ENCODE measurements around the gene ZNF407. TPM values are rescaled to one million over a fixed set of nuclear protein-coding genes. Genes with fewer than 3 reads are reported as not detected.

Gene ZNF407
- total RNA-seq, 2 donors from 2014 or later = 11.7 to 22.2 TPM

DNA sequence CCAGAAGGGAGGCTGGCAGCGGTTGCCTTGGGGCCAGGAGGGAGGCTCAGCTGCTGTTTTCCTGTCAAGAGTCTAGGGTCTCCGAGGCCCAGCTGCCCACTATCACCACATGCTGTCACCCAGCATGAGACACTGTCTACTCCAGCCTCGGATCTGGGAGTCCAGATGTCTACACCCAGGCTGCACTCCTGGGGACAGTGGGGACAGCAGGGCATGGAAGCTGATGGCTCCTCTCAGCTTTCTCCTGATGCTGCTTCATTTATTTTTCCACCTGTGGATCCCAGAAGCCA, 477.3 kb downstream of the ZNF407 start:
- Histone ChIP-seq H3K36me3 (no peaks in the 10 kb centered on the region), H3K4me3 (no peak overlapping the region), H3K27me3 (replicated peaks; ENCODE audit: insufficient read depth) (no peaks in the 10 kb centered on the region), H3K27ac (no peak overlapping the region), H3K9me3 (no peaks in the 10 kb centered on the region), H3K4me1 (replicated peaks) (no peaks in the 10 kb centered on the region)
- DNase-seq (ENCODE audit: low spot score) = no peak
- intact Hi-C loops (cut with DNase I) = no loop called here
- 81% methylated on average over 3 of the region's 3 CpGs for WGBS
- TF ChIP-seq POLR2AphosphoS5 (IDR thresholded peaks at IDR 0.05) = no peak
- TF ChIP-seq POLR2A (IDR thresholded peaks at IDR 0.05) = no peak
- TF ChIP-seq, protein P1, sequence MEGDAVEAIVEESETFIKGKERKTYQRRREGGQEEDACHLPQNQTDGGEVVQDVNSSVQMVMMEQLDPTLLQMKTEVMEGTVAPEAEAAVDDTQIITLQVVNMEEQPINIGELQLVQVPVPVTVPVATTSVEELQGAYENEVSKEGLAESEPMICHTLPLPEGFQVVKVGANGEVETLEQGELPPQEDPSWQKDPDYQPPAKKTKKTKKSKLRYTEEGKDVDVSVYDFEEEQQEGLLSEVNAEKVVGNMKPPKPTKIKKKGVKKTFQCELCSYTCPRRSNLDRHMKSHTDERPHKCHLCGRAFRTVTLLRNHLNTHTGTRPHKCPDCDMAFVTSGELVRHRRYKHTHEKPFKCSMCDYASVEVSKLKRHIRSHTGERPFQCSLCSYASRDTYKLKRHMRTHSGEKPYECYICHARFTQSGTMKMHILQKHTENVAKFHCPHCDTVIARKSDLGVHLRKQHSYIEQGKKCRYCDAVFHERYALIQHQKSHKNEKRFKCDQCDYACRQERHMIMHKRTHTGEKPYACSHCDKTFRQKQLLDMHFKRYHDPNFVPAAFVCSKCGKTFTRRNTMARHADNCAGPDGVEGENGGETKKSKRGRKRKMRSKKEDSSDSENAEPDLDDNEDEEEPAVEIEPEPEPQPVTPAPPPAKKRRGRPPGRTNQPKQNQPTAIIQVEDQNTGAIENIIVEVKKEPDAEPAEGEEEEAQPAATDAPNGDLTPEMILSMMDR (IDR thresholded peaks at IDR 0.05) = no peak

DNA sequence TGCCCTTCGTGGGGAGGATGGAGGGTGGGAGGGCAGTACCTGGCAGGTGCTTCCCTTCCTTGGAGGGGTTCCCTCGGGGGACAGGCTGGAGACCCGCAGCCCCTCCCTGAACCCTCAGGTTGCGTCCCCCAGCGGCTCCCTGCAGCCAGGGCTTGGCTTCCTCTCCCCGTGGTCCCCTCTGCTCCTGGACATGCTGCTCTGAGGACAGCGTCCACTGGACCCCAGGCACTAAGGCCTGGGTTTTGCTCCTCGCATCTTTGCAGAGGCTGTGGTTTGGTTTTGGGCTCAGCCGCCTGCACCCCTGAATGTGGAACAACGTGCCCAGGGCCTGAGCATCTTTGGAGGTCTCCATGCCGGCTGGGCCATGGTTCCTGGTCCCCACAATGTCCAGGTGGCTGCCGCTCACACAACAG, 477.8 kb downstream of the ZNF407 start:
- Histone ChIP-seq H3K36me3 (no peaks in the 10 kb centered on the region), H3K9me3 (no peaks in the 10 kb centered on the region), H3K4me3 (no peak overlapping the region), H3K4me1 (replicated peaks) (no peaks in the 10 kb centered on the region), H3K27ac (no peak overlapping the region), H3K27me3 (replicated peaks; ENCODE audit: insufficient read depth) (no peaks in the 10 kb centered on the region)
- 90% methylated on average over 12 of the region's 12 CpGs for WGBS
- TF ChIP-seq POLR2A (IDR thresholded peaks at IDR 0.05) = no peak
- TF ChIP-seq, protein P1 (IDR thresholded peaks at IDR 0.05) = no peak
- TF ChIP-seq POLR2AphosphoS5 (IDR thresholded peaks at IDR 0.05) = no peak
- DNase-seq (ENCODE audit: low spot score) = no peak
- intact Hi-C loops (cut with DNase I) = no loop called here

DNA sequence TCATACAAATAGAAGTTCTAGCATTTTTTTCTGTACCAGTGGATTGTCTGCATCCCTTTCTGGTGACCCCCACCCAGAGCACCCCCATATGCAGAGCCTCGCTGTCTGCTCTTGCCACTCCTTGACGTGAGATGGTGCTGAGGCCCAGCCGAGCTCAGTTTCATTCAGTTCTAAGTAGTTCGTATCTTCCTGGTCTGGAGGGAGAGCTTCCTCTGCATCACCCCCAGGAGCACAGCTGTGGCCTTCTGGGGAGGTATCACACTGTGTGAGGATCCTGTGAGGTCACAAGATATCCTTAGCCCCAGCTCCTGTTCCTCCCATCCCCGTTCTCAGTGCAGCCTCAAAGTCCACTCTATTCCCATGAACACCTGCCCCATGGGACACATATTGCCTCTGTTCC, 478.6 kb downstream of the ZNF407 start:
- Histone ChIP-seq H3K9me3 (no peaks in the 10 kb centered on the region), H3K27me3 (replicated peaks; ENCODE audit: insufficient read depth) (no peaks in the 10 kb centered on the region), H3K4me3 (no peak overlapping the region), H3K4me1 (replicated peaks) (no peaks in the 10 kb centered on the region), H3K27ac (no peak overlapping the region), H3K36me3 (no peaks in the 10 kb centered on the region)
- DNase-seq (ENCODE audit: low spot score) = no peak
- 95% methylated on average over 5 of the region's 5 CpGs for WGBS
- intact Hi-C loops (cut with DNase I) = no loop called here
- TF ChIP-seq POLR2A (IDR thresholded peaks at IDR 0.05) = no peak
- no peak for TF ChIP-seq POLR2AphosphoS5 (IDR thresholded peaks at IDR 0.05)
- TF ChIP-seq, protein P1 (IDR thresholded peaks at IDR 0.05) = no peak

DNA sequence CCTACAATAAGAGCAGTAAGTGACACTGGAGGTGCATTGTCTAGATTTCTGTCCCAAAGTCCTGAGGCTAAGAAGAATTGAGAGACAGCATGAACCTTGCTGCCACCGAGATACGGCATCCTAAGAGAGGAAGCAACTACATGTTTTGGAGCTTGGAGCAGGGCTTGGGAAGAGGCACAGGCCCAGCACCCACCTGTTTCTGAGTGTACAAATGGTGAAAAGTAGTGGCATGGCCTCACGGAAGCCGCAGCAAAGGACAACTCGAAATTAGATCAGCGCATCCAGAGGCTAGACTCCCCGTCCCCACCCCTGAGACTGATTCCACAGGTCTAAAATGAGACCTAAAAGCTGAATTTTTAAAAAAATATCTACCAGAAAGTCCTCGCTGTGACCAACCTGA, 483.8 kb downstream of the ZNF407 start:
- WGBS = 96% methylated on average over 8 of the region's 8 CpGs
- H3K27me3 ChIP-seq (replicated peaks; ENCODE audit: insufficient read depth) = no peaks in the 10 kb centered on the region
- no peak for DNase-seq (ENCODE audit: low spot score)
- intact Hi-C loops (cut with DNase I) = no loop called here
- TF ChIP-seq POLR2A (IDR thresholded peaks at IDR 0.05) (no peak), POLR2AphosphoS5 (IDR thresholded peaks at IDR 0.05) (no peak)
- TF ChIP-seq, protein P1 (IDR thresholded peaks at IDR 0.05) = no peak
- H3K27ac ChIP-seq = no peak overlapping the region
- no peak overlapping the region for H3K4me3 ChIP-seq
- H3K4me1 ChIP-seq (replicated peaks) = no peaks in the 10 kb centered on the region
- no peaks in the 10 kb centered on the region for H3K9me3 ChIP-seq
- no peaks in the 10 kb centered on the region for H3K36me3 ChIP-seq

DNA sequence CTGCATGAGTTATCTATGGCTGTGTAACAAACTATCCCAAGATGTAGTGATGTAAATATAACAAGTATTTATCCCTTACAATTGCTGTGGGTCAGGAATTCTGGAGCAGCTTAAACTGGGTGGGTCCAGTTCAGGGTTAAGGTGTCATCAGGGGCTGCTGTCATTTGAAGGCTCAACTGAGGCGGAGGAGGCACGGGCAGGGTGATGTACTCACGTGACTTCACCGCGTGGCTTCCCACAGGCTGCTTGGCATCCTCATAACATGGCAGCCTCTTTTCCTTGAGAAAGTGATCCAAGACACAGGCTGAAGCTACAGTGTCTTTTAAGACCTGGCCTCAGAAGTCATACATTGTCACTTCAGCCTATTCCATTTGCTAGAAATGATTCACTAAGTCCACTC, 485.5 kb downstream of the ZNF407 start:
- Histone ChIP-seq H3K4me3 (no peak overlapping the region), H3K36me3 (no peaks in the 10 kb centered on the region), H3K4me1 (replicated peaks) (no peaks in the 10 kb centered on the region), H3K27me3 (replicated peaks; ENCODE audit: insufficient read depth) (no peaks in the 10 kb centered on the region), H3K9me3 (no peaks in the 10 kb centered on the region), H3K27ac (no peak overlapping the region)
- TF ChIP-seq, protein P1 (IDR thresholded peaks at IDR 0.05) = no peak
- no peak for TF ChIP-seq POLR2A (IDR thresholded peaks at IDR 0.05)
- DNase-seq (ENCODE audit: low spot score) = no peak
- 99% methylated on average over 5 of the region's 5 CpGs for WGBS
- intact Hi-C loops (cut with DNase I) = no loop called here
